ENCODE data around the gene VCP.
"Not testable (repeated sequence)": the region's sequence is repeated elsewhere in the genome, so short reads cannot be mapped to it uniquely, and the experiment has no call there.

The VCP gene

DNA sequence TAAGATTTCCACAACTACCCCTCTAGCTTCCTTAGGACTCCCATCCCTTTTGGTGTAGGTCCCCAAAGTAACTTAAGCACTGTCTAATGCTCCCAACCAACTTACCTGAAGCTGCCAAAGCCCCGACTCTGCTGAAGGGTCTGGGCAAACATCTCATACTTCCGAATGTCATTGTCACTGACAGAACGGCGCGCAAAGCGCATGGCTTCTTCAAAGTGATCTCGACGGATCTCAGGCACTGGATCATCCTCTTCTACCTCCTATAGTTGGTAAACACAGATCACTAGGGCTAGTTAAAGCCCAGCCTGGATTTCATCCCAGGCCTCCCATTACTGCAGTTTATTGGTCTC, 15.2 kb downstream of the VCP start:
- no peak for DNase-seq

DNA sequence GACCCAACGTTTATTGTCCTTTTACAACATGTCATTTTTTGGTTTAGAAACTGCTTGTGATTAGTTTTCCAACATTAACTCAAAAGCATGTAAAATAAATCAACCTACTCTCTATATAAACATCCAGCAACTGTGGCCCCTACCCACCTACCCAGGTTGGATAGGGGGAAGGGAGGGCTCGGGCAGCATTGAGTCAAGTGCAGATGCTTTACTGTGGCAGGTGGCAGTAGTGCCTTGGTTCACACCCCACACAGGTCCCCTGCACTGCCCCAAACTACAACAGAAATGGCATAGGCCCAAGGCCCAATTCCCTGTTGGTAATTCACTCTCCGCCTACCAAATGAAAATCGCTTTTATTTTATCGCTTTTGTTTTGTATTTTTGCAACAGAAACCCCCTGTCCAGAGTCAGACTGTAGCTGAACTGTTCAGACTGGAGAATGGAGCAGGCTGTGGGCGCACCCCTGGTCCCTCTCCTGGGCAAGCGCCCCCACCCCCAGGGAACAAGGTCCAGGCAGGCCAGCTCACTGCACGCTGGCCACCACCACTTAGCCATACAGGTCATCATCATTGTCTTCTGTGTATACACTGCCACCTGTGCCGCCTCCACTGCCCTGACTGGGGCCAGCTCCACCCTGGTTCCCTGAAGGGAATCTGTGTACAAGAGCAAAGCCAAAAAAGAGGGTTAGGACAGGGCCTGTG, 15.7 kb downstream of the VCP start:
- DNase-seq: no peak

- DNase-seq: no peak
These were observed 17.4 kb downstream of the VCP start for GRCh38 chr9:35054871-35055644.

DNA sequence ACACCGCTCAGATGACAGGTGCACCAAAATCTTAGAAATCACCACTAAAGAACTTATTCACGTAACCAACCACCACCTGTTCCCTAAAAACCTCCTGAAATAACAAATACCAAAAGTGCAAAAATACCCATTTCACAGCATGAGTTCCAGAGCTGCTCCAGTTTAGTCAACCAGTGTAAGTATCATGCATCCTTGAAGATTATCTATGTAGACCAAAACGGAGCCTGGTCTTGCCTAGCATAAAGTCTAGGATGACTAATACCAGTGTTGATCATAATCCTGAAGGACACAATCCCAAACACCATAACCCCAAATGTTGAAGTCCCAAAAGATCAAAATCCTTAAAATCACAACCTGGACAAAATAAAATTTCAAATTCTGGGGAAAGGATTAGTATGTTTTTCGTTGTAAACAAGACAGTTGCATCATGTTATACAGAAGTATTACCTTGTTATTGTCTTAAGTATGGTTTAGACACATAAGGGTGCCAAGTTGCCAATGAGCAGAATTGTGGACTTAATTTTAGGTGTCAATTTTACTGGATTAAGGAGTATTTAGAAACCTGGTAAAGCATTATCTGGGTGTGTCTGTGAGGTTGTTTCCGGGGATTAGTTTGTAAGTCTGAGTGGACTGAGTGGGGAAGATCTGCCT, 18.1 kb downstream of the VCP start:
- no peak for DNase-seq

GRCh38 chr9:35051069-35051967, 21.1 kb downstream of the VCP start:
- DNase-seq: peak; percentile 59

DNA sequence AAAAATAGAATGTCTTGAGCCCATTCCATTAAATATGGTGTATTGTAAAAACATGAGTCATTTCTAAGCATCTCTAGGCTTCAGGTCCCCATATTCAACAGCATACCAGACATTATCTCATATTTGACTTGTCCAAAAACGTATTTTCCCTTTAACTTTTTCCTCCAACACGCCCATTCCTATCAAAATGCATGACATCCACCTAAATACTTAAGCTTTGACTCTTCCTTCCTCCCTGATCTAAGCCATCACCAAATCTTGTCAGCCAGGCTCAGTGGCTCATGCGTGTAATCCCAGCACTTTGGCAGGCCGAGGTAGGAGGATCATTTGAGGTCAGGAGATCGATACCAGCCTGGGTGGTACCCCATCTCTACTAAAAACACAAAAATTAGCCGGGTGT, 23.9 kb downstream of the VCP start:
- DNase-seq: no peak

DNA sequence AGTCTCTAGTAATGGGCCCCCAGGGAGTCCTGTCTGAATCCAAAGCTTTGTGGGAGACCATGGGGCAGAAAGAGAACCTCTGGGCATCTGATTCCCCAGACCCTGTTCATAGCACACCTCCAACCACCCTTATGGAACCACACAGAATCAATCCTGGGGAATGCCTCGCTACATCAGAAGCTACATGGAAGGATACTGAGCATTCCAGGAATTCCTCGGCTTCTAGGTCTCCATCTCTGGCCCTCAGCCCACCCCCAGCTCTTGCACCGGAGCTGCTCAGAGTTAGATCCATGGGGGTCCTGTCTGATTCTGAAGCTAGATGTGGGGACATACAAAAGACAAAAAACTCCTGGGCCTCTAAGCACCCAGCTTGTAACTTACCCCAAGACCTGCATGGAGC, 28.4 kb downstream of the VCP start:
- no peak for DNase-seq

DNA sequence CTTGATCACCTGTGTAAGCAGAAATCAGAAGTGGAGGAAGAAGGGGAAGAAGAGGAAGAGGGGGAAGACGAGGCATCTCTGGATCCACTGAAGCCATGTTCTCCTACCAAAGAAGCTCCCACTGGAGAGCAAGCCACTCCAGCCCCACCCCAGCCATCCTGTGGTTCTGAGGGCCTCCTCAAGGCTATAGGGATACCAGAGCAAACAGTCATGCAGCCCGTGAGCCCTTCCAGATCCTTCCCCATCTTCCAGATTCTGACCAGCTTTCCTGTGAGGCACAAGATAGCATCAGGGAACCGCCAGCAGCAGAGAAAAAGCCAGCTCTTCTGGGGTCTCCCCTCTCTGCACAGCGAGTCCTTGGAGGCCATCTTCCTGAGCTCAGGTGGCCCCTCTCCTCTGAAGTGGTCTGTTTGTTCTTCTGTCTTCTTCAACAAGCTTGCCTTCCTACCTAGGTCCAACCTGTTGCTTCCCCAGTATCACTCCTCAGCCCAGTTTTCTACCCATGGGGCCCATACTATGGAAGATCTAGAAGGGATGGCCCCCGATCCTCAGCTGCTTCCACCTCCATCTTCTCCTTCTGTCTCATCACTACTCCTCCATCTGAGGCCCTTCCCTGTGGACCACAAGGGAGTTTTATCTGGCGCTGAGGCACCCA, 29.4 kb downstream of the VCP start:
- no peak for DNase-seq

- DNase-seq: peak; percentile 63
These were observed 30.3 kb downstream of the VCP start for GRCh38 chr9:35042081-35042604.

GRCh38 chr9:35035851-35036701, 36.3 kb downstream of the VCP start:
- DNase-seq: peak; percentile 3

GRCh38 chr9:35033101-35033500, 39.3 kb downstream of the VCP start:
- DNase-seq: no peak

GRCh38 chr9:35029852-35030251, 42.6 kb downstream of the VCP start:
- DNase-seq: no peak

- no peak for DNase-seq
These were observed 43.2 kb downstream of the VCP start for GRCh38 chr9:35029241-35029640.

DNA sequence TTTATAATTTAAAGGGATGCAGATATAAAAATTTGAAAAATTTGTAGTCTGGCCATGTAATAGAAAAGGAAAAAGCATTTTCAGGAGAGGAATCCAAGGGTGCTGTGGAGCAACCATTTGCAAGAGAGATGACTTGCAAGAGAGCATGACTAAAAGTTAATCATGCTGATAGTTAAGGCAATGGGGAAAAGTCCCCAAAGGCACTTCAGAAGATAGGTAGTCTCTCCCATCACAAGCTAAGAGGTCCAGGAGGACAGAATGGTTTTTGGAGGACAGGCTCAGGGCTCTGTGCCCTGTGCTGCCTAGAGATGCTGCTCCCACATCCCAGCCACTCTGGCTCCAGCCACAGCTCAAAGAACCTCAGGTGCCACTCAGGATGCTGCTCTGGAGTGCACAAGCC, 44.1 kb downstream of the VCP start:
- no peak for DNase-seq

DNA sequence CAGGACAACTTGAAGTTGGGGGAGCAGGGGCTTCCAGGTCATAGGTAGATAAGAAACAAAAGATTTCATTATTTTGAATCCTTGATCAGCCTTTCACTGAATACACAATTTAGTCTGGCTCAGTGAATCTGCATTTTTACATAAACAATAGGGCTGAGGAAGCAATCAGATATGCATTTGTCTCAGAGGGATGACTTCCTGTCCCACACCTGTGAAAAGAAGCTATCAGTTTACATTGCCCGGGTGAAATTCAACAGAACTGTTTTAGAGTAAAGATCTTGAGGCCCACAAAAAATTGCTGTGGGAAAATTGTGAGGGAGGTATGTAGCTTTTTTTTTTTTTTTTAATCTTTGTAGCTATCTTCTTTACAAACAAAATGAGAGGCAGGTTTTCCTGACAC, 44.6 kb downstream of the VCP start:
- DNase-seq: no peak

DNA sequence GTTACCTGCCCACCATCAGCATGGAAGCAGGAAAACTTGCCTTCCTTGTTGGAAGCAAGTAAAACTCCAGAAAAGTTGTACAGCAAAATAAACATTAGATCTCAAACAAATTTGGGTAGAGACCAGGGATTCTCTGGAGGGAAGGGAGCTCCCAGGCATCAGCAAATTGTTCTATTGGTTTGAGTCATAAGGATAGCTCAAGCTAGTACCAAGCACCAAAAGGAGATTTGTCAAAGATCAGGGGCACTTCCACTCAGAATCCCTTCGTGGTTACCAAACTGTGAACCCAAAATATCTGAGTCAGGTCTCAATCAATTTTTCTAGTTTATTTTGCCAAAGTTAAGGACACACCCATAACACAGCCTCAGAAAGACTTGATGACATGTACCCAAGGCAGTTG, 45.1 kb downstream of the VCP start:
- DNase-seq: no peak

DNA sequence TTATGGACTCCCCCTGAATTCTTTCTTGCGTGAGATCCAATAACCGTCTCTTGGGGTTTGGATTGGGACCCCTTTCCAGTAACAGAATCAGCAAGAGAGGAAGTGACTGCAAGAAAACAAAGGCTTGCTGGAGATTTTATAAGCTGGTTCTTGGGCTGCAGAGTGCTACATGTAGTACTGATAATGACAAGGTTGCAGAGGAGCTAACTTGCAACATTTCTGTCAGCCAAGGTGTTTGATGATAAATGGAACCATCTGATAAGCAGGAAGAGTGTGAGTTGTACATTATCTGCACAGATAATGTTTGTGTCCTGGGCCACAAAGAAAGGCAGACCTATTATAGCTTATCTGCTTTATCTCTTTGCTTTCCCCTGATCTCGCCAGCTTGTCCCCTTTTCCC, 45.8 kb downstream of the VCP start:
- DNase-seq: no peak

GRCh38 chr9:35023443-35023842, 49.0 kb downstream of the VCP start:
- DNase-seq: not testable (repeated sequence)

GRCh38 chr9:35014517-35014916, 57.9 kb downstream of the VCP start:
- no peak for DNase-seq

DNA sequence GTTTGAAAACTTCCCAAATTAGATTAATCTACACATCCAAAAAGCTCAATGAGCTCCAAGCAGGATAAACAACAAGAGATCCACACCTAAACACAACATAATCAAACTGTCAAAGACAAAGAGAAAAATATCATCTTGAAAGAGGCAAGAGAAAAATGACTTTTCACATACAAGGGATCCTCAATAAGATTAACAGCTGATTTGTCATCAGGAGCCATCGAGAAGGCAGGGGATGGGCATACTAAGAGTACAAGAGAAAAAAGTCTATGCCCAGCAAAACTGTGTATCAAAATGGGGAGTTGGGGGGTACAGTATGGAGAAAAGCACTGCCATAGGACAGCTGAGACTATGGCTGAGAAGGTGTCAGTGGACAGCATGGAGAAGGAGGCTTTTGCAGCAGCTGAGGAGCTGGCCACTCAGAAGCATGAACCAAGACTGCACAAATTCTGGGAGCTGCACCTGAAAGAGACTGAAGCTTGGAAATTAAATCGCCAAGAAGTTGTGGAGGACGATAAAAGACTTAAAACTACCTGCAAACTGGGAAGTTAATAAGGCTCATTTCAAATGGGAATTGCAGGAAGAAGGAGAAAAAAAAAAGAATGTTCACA, 62.0 kb downstream of the VCP start:
- no peak for DNase-seq
